ENCODE data around the gene GTF3C2. TPM values are rescaled to one million over a fixed set of nuclear protein-coding genes. Genes with fewer than 3 reads are reported as not detected.

Gene GTF3C2
- total and polyA plus RNA-seq, 2 of the 13 experiments (the other 11 are each of a cell fraction or from before 2014, with no cell fraction given): 77.5 to 130 TPM

DNA sequence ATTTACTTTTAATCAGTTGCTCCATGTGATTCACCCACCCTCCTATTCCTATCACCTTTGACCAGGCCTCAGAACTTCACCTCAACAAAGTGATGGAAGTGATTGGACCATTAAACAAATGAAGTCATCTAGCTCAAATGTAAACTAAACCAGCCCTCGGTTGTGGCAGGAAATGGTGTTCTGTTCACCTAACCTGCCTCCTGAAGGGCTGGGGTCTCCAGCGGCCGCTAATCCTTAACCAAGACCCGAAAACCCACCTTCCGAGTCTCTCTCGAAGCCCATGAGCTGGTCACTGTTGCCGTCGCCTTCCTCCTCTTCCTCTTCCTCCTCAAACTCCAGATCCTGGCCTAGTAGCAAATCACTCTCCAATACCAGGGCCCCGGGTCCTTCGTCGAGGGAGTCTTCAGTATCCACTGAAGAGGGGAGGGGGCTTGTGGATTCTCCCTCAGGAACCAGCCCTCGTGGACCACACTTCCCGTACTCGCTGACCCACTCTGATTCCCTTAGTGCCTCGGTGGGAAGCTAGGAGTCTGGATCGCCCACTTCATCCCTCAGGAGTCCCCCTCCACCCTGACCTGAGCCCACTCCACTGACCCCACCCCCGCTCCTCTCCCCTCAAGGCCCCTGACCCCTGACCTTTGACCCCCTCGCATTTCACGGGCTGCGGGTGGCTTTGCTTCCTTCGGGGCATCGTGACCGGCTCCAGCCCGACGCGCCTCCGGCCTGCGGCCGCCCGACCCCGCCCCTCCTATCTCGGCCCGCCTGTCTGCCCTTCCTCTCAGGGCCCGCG lies 23.5 kb upstream of the GTF3C2 start (continued):
- TF ChIP-seq KDM3A (CRISPR knock-in tag; IDR thresholded peaks at IDR 0.05; ENCODE audit: low read depth): no peak
- no peak for TF ChIP-seq ZNF550 (CRISPR knock-in tag; IDR thresholded peaks at IDR 0.05; ENCODE audit: borderline replicate concordance)
- peak; percentile 6 to 11; a peak in 1 of 4 replicates for TF ChIP-seq EP300 (IDR thresholded peaks at IDR 0.05; ENCODE audit: low read depth in 2 of 2, low read length in 2 of 2)
- TF ChIP-seq EP300 (CRISPR knock-in tag; IDR thresholded peaks at IDR 0.05; ENCODE audit: borderline replicate concordance): 0 out of 2 replicates have a peak, but pooled peaks have one; percentile 42
- TF ChIP-seq TRIM24 (CRISPR knock-in tag; IDR thresholded peaks at IDR 0.05): no peak
- TF ChIP-seq, protein P1, sequence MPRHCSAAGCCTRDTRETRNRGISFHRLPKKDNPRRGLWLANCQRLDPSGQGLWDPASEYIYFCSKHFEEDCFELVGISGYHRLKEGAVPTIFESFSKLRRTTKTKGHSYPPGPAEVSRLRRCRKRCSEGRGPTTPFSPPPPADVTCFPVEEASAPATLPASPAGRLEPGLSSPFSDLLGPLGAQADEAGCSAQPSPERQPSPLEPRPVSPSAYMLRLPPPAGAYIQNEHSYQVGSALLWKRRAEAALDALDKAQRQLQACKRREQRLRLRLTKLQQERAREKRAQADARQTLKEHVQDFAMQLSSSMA (CRISPR knock-in tag; IDR thresholded peaks at IDR 0.05): no peak
- TF ChIP-seq NFE2L2 (IDR thresholded peaks at IDR 0.05; ENCODE audit: low read length): no peak
- no peak for TF ChIP-seq SNAI1 (CRISPR knock-in tag; IDR thresholded peaks at IDR 0.05; ENCODE audit: borderline replicate concordance)
- TF ChIP-seq ZNF460 (CRISPR knock-in tag; IDR thresholded peaks at IDR 0.05; ENCODE audit: borderline replicate concordance): no peak
- TF ChIP-seq, protein P2, sequence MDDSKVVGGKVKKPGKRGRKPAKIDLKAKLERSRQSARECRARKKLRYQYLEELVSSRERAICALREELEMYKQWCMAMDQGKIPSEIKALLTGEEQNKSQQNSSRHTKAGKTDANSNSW (CRISPR knock-in tag; IDR thresholded peaks at IDR 0.05; ENCODE audit: borderline replicate concordance): no peak
- no peak for TF ChIP-seq ISX (CRISPR knock-in tag; conservative IDR thresholded peaks at IDR 0.05)
- TF ChIP-seq UBTF (CRISPR knock-in tag; IDR thresholded peaks at IDR 0.05): 0 out of 2 replicates have a peak, but pooled peaks have one; percentile 13
- TF ChIP-seq ZNF253 (CRISPR knock-in tag; IDR thresholded peaks at IDR 0.05; ENCODE audit: borderline replicate concordance): peak; percentile 81; the same call in 1 of the 2 replicates
- 0 out of 2 replicates have a peak, but pooled peaks have one; percentile 28 for TF ChIP-seq ZNF501 (CRISPR knock-in tag; IDR thresholded peaks at IDR 0.05)
- no peak for TF ChIP-seq ZNF547 (CRISPR knock-in tag; IDR thresholded peaks at IDR 0.05)
- no peak for TF ChIP-seq HNRNPUL1 (IDR thresholded peaks at IDR 0.05; ENCODE audit: low read depth, low read length)
- TF ChIP-seq NR2C2 (CRISPR knock-in tag; IDR thresholded peaks at IDR 0.05; ENCODE audit: borderline replicate concordance): peak; percentile 98
- TF ChIP-seq, protein P3, sequence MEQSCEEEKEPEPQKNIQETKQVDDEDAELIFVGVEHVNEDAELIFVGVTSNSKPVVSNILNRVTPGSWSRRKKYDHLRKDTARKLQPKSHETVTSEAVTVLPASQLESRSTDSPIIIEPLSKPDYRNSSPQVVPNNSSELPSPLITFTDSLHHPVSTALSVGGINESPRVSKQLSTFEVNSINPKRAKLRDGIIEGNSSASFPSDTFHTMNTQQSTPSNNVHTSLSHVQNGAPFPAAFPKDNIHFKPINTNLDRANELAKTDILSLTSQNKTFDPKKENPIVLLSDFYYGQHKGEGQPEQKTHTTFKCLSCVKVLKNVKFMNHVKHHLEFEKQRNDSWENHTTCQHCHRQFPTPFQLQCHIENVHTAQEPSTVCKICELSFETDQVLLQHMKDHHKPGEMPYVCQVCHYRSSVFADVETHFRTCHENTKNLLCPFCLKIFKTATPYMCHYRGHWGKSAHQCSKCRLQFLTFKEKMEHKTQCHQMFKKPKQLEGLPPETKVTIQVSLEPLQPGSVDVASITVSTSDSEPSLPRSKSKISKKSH (CRISPR knock-in tag; IDR thresholded peaks at IDR 0.05; ENCODE audit: borderline replicate concordance): no peak
- TF ChIP-seq SMYD3 (CRISPR knock-in tag; IDR thresholded peaks at IDR 0.05): no peak
- TF ChIP-seq ZNF577 (CRISPR knock-in tag; IDR thresholded peaks at IDR 0.05; ENCODE audit: borderline replicate concordance, low read depth): no peak
- TF ChIP-seq ZNF784 (CRISPR knock-in tag; IDR thresholded peaks at IDR 0.05; ENCODE audit: borderline replicate concordance): 0 out of 2 replicates have a peak, but pooled peaks have one; percentile 16
- no peak for TF ChIP-seq JDP2 (CRISPR knock-in tag; IDR thresholded peaks at IDR 0.05; ENCODE audit: borderline replicate concordance)
- 0 out of 2 replicates have a peak, but pooled peaks have one; percentile 23 for TF ChIP-seq NAIF1 (CRISPR knock-in tag; IDR thresholded peaks at IDR 0.05; ENCODE audit: borderline replicate concordance)
- no peak for TF ChIP-seq NBN (conservative IDR thresholded peaks at IDR 0.05)
